ENCODE measurements around the gene CTRB2.
A peak's percentile ranks its signal among the peaks of the same experiment; 100 is the strongest.

Gene CTRB2

DNA sequence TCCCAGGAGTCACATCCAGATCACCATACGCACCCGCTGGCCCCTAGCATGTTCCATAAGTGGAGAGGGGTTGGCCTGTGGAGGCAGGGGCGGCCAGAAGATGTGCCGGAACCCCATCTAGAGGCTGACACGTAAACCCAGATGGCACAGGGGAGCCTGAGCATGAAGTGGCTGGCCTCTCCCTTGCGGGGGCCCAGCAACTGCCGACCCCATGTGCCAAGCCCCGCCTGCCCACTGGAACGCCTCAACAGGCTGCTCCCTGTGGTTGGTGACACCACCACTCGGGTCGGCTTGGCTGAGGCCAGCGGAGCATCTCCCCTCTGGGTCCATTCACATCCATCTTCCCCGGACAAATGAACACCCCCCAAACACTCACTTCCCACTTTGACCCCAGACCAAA is 35.0 kb upstream of the CTRB2 start:
- DNase-seq, result no peak

DNA sequence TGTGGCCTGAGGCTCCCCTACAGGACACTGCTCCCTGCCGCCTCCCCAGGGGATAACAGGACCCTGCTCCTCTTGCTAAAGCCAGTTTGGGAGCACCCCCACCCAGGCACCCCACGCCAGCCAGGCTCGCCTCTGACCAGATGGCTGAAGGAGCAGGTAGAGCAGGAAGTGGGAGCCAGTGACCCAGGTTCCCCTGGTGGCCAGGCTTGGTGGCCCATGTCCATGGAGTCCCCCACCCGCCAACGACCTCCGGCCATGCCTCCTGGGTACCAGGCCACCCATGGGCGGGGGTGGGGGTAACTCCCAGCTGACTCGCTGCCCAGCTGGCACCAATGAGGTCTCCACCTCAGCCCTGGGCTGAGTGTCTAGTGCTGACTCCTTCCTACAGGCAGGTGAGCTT is 34.5 kb upstream of the CTRB2 start:
- DNase-seq, result no peak

DNA sequence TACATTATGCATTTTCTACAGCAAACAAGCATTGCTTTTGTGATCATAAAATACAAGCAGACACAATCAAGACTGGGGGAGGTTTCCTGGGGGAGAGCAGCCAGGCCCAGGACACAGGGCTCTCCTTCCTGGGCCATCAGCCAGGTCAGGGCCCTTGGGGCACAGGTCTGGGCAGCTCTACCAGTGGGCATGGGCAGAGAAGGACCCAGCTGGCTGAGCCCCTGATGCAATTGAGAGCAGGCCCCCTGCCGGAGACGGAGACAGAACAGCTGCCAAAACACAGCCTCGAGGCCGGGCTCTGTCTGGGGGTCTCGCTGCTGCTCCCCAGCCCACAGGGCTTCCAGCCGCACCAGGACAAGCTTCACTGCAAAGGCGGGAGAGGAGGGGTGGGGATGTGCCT is 33.7 kb upstream of the CTRB2 start:
- DNase-seq, result peak; percentile 41

DNA sequence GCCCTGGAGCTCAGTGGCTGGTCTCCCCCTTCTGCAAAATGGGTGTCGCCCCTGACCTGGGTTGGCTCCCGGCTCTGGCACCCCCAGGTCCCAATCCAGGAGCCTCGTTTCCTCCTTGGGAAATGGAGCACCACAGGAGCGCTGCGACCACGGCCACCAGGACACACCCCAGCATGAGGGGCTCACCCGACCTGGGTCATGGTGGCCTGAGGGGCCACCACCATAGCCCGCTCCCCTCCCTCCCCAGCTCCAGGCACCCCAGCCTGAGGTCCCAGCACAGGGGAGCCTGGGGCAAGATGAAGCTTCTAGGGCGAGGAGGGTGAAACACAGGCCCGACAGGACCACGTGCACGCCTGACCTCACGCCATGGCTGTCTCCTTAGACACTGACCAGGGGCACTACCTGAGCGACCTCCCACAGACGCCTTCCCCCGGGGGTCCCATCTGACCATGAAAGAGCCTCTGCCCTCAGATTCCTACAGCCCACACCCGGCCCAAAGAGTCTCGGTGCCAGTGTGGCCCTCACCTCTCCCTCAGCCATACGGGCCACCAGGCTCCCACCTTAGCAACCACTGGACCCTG is 32.7 kb upstream of the CTRB2 start:
- peak; percentile 42 for DNase-seq

DNA sequence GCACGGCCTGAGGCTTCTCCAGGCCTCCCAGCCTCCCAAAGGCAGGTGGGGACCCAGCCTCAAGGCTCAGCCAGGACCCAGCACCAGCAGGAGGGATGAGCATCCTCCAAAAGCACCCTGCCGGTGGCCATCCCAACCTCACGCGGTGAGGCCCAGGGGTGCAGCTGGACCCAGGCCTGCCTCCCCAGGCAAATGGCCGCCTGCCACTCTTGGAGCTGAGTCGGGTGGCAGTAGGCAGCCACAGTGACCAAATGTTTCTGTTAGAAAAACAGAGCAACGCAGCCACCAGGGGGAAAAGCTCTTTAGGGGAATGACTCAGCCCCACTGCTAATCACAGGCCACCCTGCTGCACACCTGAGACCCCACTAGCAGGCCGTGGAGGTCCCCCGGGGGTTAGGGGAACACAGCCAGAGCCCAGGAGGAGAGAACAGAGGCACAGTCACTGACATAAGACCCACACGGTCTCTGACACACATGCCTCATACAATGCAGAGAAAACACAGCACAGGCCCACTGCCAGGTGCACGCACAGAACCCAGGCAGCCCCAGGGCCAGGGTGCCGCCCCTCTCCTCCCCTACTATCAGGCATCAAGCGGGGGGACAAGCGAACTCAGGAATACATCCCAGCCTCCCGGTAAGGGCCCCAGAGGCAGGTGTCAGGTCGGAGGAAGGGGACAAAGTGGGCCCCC is 32.0 kb upstream of the CTRB2 start:
- DNase-seq, result no peak

DNA sequence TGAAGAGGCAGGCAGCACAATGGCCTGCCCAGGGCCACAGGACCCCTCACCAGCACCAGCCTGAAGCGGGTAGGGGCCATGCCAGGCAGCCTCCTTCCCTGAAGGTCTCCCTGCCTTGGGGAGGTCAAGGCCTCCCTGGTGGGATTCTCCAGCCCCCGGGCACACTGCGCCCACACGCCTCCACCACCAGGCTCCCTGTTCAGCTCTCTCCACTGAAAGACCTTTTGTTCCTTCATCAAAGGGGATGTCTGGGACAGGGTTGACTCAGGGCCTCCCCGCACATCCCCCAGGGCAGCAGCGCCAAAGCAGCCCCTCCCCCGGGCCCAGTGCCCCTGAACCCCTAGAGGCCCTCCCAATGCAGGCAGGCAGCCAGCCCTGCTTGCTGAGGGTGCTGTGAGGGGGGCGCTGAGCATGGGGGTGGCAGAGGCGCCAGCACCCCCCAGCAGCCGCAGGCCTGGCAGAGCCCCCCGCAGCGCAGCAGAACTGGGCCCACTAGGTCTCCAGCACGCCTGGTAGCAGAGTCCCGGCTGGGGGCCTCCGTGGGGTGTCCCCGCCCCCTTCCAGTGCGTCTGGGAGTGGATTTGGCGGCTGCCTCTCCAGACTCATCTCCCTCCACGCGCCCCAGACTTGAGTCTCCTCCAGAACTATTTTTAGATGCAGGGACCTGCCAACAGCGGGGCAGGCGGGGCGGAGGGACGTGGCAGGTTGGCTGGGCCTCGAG is 31.3 kb upstream of the CTRB2 start:
- DNase-seq, result peak; percentile 92

DNA sequence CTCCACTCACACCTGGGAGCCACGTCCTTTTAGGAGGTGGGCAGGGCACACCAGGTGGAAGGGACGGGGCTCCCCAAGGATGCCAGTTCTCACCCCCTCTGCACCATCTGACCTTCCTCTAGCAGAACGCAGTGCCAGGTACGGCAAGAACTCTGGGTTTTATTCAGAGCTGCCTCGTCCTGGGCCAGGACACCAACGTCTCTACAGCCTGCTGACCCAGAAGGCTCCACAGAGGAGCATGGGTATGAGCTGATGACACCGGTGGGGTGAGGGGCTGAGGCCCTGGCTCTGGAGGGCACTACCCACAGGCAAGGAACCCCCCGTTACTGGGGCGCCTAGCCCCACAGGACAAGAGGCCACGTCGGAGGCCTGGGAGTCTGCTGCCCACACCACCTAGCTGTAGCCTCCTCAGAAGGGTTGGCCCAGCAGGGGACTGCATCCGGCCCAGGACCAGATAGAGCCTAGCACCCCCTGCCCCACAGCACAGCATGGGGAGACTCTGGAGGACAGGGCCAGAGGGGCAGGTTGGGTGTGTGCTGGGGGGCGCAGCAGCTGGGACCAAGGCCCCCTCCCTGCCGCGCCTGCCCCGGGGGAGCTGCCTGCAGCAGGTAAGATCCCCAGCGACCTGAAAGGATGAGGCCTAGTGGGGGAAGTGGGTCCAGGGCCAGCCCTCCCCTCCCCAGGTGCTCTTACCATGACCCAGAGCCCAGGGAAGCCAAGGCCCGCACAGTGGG is 30.6 kb upstream of the CTRB2 start:
- peak; percentile 43 for DNase-seq

DNA sequence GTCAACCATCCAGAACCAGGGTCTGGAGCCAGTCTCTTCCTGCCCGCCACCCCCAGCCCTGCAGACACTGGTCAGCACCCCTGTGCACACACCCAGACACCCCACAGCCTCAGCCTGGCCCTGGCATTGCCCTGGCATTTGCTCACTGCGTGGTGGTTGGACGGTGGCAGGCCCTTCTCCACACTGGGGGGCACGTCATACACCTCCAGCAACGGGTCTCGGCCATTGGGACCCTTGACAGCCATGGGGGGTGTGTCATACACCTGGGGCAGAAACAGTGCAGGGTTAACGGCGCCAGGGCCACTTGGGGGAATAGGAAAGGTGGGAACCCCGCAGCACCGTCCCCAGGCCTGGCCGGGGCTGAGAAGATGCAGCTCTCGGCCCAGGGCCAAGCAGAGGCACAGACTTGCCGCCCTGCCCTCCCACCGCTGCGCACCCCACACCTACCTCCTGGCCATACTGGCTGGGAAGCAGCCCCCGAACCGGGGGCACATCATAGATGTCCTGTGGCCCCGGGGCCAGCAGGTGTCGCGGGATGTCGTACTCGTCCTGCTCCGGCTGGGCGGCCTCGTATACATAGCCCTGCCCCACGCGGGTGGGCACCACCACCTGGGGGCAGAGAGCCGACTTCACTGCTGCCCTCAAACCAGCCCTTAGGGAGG is 29.9 kb upstream of the CTRB2 start:
- DNase-seq, result peak; percentile 46

DNA sequence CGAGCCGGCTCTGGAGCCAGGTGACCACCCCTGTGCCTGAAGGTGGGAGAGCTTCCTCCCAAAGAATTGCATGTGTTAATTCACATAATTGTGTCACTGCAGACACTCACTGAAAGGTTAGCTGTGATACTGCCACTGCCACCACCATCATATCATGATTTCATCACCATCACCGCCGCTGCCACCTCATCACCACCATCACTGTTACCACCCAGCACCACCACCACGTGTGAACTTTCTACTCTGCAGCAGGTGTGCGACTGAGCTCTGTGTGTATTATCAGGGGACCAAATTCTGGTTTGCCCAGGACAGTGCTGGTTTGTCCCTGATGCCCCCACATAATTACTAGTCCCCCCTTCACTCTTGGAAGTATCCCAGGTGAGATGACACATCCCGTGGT is 29.3 kb upstream of the CTRB2 start:
- no peak for DNase-seq

DNA sequence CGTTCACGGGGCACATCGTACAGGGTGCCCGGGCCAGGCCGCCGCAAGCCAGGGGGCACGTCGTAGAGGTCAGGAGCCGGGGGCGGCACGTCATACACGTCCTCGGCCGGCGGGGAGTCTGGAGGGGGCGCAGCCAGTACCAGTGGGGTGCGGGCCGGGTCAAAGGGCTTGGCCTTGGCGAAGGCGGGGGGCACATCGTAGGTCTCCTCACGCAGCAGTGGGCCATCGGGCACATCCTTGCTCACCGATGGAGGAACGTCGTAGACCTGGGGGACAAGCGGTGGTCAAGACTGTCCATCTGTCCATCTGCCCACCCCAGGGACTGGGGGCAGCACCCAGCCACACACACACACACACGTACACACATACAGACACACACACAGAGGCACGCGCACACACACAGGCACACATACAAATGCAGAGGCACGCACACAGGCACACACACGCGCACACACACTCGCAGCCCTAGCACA is 28.8 kb upstream of the CTRB2 start:
- peak; percentile 46 for DNase-seq

DNA sequence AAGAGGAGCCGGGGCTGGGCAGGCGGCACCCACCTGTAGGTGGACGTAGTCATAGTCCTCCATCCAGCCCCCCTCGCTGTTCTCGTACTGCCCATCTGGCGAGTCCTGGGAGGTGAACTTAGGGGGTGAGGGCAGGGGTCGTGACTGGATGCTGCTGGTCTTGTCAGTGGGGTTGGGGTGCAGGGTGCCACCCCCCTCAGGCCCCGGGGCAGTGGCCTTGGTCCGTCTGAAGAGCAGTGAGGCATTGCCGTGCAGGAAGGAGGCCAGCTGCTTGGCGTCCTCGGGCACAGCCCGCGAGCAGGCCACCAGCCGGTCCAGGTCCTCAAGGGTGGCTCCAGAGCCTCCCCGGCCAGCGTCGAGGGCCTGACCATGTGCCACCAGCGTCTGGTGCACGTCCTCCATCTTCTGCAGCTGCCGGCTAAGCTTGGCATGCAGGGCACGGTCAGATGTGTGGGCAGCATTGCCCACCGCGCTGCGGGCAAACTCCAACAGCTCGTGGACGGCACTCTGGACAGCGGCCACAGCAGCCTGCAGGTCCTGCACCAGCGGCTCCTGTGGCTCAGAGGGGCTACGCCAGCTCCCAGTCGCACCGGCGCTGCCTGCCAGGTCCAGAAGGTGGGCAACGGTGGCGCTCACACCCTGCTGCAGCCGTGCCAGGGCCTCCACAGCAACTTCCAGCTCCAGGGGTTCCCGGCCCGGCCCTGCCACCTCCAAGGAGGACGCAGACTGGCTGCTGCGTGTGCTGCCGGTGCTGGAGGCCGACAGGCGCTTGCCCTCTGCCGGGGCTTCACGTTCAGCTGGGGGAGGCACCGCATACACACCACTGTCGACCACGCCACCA is 28.1 kb upstream of the CTRB2 start:
- DNase-seq, result no peak

DNA sequence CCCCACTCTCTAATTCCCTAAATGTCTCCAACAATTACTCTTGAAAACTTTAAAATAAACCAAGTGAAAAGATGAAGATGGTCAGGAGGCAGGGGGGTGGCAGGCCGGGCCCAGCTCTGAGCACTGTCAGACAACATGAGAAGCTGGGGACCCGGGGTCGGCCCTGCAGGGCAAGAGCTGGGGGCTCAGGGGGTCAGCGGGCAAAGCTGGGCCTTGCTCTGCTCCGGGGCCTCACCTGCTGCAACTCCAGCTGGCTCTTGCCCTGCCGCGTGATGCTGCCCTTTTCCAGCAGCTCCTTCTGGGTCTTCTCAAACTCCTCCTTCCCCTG is 26.6 kb upstream of the CTRB2 start:
- no peak for DNase-seq

DNA sequence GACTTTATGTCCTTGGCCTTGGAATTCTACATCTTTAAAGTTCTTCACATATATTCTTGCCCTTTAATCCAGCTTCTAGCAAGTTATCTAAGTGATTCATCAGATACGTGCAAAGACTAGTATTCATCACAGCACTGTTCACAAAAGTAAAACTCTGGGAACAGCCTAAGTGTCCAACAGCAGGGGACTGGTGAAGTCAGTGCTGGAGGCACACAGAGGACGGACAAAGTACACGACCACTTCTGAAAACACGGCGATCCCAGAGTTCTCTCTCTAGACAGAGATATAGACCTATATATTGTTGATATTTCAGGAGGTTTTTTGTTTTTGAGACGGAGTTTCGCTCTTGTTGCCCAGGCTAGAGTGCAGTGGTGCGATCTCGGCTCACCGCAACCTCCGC is 24.6 kb upstream of the CTRB2 start:
- DNase-seq, result no peak

DNA sequence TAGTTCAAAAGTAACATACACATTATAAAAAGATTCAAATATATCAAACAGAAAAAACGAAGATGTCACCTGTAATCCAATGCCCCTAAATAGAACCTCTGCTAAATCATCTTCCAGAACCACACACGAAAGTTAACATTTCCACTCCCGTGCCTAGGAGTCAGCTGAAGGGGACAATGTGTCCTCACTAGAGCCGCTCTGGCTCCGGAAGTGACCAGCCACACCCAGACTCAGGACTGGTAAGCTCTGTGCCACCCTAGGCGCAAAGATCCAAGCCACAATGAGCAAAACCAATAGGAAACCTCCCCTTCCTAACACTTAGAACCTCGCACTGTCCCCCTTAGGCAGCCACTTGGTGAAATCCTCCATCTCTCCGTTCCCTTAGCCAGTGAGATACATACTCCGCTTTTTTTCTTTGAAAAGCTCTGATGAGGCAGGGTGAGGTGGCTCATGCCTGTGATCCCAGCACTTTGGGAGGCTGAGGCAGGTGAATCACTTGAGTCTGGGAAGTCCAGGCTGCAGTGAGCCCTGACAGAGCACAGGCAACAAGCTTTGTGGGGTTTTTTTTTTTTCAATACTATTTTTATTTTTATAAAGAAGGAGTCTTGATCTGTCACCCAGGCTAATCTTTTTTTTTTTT is 23.6 kb upstream of the CTRB2 start:
- no peak for DNase-seq

DNA sequence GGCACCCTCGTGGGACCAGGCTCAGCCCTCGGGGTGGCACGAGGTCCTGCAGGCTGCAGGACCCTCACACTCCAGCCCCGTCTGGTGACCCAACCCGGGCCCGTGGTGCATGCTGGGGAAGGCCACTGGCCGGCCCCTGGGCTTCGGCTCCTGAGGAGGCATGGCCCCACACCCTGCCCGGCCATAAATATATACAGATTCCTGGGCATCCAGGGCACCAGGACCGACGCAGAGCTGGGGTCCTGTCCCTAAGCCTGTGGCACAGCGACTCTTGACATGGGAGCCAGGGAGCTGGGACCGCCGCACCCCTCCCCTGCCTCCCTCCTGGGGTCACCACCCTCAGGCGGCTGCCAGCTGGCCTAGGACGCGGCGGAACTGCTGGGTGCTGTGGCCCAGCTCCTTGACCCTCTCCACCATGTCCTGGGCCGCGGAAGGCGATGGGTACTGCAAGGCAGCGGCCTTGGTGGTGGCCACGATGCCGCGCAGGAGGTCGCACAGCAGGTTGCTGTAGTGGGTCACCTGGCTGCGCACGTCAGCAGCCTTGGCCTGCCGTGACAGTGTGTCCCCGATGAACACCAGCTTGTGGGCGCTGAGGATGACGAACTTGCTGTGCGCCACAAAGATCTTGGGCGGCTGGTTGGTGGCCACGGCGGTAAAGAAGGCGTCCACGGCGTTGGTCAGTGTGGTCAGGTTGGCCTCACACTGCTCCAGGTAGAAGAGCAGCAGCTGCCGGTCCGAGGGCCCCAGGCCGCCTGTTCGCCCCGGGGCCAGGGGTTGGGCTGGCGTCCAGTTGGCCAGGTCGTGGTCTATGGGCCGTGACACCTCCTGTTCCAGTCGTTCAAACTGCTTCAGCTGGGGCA is 22.4 kb upstream of the CTRB2 start:
- DNase-seq, result no peak

DNA sequence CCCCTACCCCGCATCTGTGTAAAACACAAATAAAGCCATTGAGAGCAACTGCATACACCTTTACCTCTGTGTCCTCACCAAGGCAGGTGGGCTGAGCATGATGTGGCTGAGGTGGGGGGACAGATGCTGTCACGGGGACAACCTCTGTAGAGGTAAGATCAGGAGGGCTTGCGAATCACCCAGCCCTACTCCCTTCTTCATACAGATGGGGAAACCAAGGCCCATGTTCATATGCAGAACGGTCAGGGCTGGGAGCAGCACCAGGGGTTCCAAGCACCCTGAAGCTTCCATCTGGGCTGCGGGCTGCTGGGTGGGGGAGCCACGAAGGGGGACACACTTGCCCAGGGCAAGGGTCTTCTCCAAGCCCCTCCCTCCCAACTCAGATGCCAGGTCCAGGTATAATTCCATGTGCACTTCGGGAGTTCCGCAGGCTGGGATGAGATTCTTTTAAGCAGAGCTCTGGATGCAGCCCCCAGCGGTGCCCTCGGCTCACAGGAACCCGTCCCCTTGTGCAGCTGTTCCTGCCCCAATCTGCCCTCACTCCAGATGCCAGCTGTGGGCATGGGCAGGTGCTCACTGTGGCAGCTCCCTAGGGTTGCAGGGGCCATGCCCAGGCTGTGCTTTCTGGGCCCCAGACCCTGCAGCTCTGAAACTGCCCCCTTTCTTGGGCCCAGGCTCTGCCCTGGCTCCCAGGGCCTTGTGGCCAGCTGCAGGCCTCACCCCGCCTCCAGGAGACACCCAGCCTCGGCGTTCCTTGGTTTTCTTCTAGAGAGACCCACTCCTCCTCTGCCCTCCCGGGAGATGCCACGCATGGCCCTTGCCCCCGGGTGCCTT is 21.4 kb upstream of the CTRB2 start:
- no peak for DNase-seq

DNA sequence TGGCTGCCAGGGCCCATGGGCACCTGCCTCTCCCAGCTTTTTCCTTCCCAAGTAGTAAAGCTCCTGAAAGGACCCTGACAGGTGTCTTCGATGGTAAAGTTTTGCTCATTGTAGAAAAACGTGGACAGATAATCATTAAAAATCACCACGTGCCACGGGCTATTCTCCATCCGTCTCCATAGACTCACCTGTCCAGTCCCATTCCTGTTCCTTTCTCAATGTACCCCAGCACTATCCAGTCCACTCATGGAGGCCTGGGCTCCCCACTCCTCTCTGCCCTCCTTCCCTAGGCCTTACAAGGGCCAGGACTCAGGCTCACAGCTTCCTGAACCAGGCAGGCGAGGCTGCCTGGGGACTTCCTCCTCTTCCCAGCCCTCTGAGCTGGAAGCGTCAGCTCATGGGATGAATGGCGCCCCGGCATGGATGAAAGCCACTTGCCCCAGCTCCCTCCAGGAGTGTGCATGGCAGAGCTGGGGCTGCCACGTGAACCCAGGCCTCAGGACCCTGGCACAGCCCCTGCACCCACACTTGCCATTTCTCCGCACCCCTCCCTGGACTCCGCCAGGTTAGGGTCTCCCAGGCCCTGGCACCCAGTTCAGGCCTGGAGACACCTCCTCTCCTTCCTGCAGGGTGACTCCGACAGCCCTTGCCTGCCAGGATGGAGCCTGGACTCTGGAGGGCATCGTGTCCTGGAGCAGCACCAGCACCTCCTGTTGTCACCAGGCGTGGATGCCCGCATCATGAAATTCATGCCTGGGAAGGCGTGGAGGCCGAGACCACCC is 20.6 kb upstream of the CTRB2 start:
- no peak for DNase-seq

DNA sequence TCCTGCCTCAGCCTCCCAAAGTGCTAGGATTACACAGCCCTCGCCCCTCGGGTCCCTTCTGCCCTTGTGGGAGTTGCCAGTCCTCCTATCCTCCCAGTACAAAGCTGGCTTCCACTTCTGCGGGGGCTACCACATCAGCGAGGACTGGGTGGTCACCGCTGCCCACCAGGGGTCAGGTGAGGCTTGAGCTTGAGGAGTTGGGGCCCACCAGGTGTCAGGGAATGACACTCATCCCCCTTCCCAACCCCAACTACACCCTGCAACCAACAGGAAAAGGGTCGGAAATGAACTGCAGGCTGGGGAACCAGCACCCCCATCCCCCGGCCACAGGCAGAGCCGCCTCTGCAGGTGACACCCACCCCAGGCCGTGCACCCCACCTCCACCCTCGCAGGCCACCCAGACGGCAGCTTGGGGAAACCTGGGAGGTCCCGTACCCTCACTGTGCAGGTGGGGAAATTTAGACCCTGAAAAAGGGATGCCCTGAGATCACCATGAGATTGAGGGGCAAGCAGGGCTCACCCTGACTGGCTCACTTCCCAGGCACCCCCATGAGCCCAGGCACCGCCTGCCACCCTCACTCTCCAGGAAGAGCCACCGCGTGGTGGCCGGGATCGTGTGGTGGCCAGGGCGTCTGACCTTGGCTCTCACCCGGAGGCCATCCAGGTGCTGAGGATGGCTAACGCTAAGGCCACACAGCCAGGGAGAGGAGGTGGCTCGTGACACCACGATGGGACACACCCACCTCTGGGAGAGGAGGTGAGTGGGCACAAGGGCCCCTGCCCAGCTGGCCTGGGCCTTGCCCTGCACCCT is 19.8 kb upstream of the CTRB2 start:
- DNase-seq, result no peak

Data from right forelimb (tissue), 1 donor.